ENCODE data around the gene CFAP68. TPM values are rescaled to one million over a fixed set of nuclear protein-coding genes. Genes with fewer than 3 reads are reported as not detected.

Gene CFAP68
- total RNA-seq, 1 experiment from 2014 or later, result 49.6 TPM

GRCh38 chr11:111910676-111911562 lies 31.6 kb downstream of the CFAP68 start:
- H2AFZ ChIP-seq (ENCODE audit: low read depth, low read length, poor library complexity, severe bottlenecking), result no peak overlapping the region
- no TSS peak for BruUV-seq (replicated peaks)

More at GRCh38 chr11:111910676-111911562, 31.6 kb downstream of the CFAP68 start:
- ChIA-PET RAD21 (ENCODE audit: low non-redundant PET in 1 of 2, low total read pairs in 2 of 2, uncharacterized antibody in 2 of 2, unreplicated experiment in 2 of 2) (no interaction called here), POLR2A (no interaction called here), CTCF (interaction anchor here (1.7 kb wide), 1 partner anchor 16 kb away, joined by 4 read pairs; no protein-coding TSS in a partner anchor)
- intact Hi-C loops (cut with micrococcal nuclease), result no loop called here
- H3K9me2 ChIP-seq (ENCODE audit: insufficient read depth), result no peaks in the 10 kb centered on the region
- no peaks in the 10 kb centered on the region; a peak in 1 of 4 replicates for H3K4me1 ChIP-seq (ENCODE audit: control insufficient read depth in 1 of 2, insufficient read depth in 2 of 2, low read length in 2 of 2)
- TF ChIP-seq YY1 (IDR thresholded peaks at IDR 0.05; ENCODE audit: extremely low read depth, insufficient replicate concordance, low read depth, low read length) (no peak), SP1 (IDR thresholded peaks at IDR 0.05; ENCODE audit: low read depth) (no peak), ELF1 (IDR thresholded peaks at IDR 0.05; ENCODE audit: borderline replicate concordance, low read depth) (no peak), EZH2 (IDR thresholded peaks at IDR 0.05) (no peak), CEBPB (IDR thresholded peaks at IDR 0.05; ENCODE audit: low read depth) (no peak), CTCF (IDR thresholded peaks at IDR 0.05 in 2 of 3, conservative IDR thresholded peaks at IDR 0.05 in 1 of 3; ENCODE audit: borderline replicate concordance in 1 of 3, insufficient read depth in 1 of 3, low read depth in 2 of 3, low read length in 2 of 3) (no peak), SIN3A (IDR thresholded peaks at IDR 0.05; ENCODE audit: low read depth) (no peak), EZH2phosphoT487 (IDR thresholded peaks at IDR 0.05; ENCODE audit: borderline replicate concordance) (no peak), ZNF274 (IDR thresholded peaks at IDR 0.05; ENCODE audit: low read depth, low read length) (no peak)
- TF ChIP-seq, protein P1, sequence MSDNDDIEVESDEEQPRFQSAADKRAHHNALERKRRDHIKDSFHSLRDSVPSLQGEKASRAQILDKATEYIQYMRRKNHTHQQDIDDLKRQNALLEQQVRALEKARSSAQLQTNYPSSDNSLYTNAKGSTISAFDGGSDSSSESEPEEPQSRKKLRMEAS (IDR thresholded peaks at IDR 0.05), result no peak
- TF ChIP-seq, protein P2, sequence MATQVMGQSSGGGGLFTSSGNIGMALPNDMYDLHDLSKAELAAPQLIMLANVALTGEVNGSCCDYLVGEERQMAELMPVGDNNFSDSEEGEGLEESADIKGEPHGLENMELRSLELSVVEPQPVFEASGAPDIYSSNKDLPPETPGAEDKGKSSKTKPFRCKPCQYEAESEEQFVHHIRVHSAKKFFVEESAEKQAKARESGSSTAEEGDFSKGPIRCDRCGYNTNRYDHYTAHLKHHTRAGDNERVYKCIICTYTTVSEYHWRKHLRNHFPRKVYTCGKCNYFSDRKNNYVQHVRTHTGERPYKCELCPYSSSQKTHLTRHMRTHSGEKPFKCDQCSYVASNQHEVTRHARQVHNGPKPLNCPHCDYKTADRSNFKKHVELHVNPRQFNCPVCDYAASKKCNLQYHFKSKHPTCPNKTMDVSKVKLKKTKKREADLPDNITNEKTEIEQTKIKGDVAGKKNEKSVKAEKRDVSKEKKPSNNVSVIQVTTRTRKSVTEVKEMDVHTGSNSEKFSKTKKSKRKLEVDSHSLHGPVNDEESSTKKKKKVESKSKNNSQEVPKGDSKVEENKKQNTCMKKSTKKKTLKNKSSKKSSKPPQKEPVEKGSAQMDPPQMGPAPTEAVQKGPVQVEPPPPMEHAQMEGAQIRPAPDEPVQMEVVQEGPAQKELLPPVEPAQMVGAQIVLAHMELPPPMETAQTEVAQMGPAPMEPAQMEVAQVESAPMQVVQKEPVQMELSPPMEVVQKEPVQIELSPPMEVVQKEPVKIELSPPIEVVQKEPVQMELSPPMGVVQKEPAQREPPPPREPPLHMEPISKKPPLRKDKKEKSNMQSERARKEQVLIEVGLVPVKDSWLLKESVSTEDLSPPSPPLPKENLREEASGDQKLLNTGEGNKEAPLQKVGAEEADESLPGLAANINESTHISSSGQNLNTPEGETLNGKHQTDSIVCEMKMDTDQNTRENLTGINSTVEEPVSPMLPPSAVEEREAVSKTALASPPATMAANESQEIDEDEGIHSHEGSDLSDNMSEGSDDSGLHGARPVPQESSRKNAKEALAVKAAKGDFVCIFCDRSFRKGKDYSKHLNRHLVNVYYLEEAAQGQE (IDR thresholded peaks at IDR 0.05; ENCODE audit: low read depth), result no peak
- no peaks in the 10 kb centered on the region for H4K20me1 ChIP-seq (ENCODE audit: insufficient read depth)
- H3K27ac ChIP-seq (ENCODE audit: low read depth, low read length), result no peak overlapping the region
- H3K27me3 ChIP-seq (ENCODE audit: insufficient read depth, low read length), result peaks cover 8% of the 10 kb centered on the region; the same call in 1 of the 2 replicates
- no peaks in the 10 kb centered on the region for H3K9me3 ChIP-seq (ENCODE audit: control insufficient read depth in 1 of 2, insufficient read depth in 1 of 2, low read depth in 1 of 2, low read length in 2 of 2)
- no peak overlapping the region for H3K4me2 ChIP-seq (ENCODE audit: low read length)
- H3K4me3 ChIP-seq (replicated peaks in 1 of 2; ENCODE audit: low read depth in 1 of 2, low read length in 2 of 2), result no peak overlapping the region
- ATAC-seq (no peak), DNase-seq (ENCODE audit: low read depth, low spot score) (no peak)
- no peaks in the 10 kb centered on the region for H3K79me2 ChIP-seq (ENCODE audit: insufficient read depth, low read length)
- no peak overlapping the region for H3K9ac ChIP-seq (ENCODE audit: low read length)
- no peaks in the 10 kb centered on the region for H3K36me3 ChIP-seq (ENCODE audit: control insufficient read depth in 1 of 2, insufficient read depth in 2 of 2, low read length in 2 of 2)
